Astrocyte (in vitro differentiated cells and primary cell): Measurements from ENCODE around the gene KLHL18.

Experiments used
- CTCF ChIP-seq: IDR thresholded peaks from 2 replicates; pipeline ENCODE4 v1.5.1; 2011; ENCODE audit warnings: low read depth, mild to moderate bottlenecking, inconsistent platforms, low read length, moderate library complexity; ENCODE audit not compliant: insufficient read depth
- EZH2 ChIP-seq: IDR thresholded peaks from 2 replicates; pipeline ENCODE4 v1.6.1; 2012; ENCODE audit warnings: mild to moderate bottlenecking, low read length, inconsistent platforms; ENCODE audit not compliant: insufficient read depth

GRCh38 chr3:47299381-47300318, 16.9 kb downstream of the KLHL18 start:
- TF ChIP-seq CTCF (no peak), EZH2 (no peak)
